GM12872 (cell line): ENCODE results near the gene SAMD3.

Source experiments
- TF ChIP-seq, protein P1 (sequence below): IDR thresholded peaks from 3 replicates; pipeline ENCODE4 v1.5.1; 2011; ENCODE audit warnings: low read depth, mild to moderate bottlenecking, low read length, moderate library complexity; ENCODE audit not compliant: insufficient read depth

Gene SAMD3

DNA sequence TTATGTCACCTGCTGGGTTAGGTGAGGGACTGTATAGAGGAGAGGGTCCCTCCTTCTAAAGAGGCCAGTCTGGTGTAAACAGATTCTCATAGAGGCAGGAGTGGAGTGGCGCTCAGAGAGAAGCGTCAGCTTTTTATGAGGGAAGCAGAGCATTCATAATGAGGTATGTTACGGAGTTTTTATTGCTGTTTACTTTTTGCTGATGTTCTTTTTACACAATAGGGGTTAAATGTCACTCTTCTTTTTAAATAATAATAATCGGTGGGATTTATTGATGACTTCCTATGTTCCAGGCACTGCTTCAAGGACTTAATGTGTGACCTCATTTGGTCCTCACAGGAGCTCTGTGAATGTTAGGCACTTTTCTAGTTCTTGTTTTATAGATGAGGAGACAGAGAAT, 124.4 kb downstream of the SAMD3 start:
- TF ChIP-seq, protein P1, sequence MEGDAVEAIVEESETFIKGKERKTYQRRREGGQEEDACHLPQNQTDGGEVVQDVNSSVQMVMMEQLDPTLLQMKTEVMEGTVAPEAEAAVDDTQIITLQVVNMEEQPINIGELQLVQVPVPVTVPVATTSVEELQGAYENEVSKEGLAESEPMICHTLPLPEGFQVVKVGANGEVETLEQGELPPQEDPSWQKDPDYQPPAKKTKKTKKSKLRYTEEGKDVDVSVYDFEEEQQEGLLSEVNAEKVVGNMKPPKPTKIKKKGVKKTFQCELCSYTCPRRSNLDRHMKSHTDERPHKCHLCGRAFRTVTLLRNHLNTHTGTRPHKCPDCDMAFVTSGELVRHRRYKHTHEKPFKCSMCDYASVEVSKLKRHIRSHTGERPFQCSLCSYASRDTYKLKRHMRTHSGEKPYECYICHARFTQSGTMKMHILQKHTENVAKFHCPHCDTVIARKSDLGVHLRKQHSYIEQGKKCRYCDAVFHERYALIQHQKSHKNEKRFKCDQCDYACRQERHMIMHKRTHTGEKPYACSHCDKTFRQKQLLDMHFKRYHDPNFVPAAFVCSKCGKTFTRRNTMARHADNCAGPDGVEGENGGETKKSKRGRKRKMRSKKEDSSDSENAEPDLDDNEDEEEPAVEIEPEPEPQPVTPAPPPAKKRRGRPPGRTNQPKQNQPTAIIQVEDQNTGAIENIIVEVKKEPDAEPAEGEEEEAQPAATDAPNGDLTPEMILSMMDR: no peak
